HCT116 (cell line): Measurements from ENCODE around the gene GARNL3. TPM values are rescaled to one million over a fixed set of nuclear protein-coding genes. Genes with fewer than 3 reads are reported as not detected.

Experiments
- ATAC-seq: fragments of 200-7000 bp; cut with Tn5 transposase; 2 replicates; pipeline ENCODE4 v1.9.1; 2020; ENCODE audit warnings: mild to moderate bottlenecking, moderate library complexity
- BruUV-seq: library from RNA; stranded (reverse); fragments of 400-500 nt; replicated peaks from 2 replicates; lab custom pipeline; 2021; lab: Mats Ljungman, UMichigan
- CTCF ChIA-PET: fragments of 300-600 bp; sonication (Branson Sonifier 250); formaldehyde crosslinking; loops from one replicate; lab custom pipeline; 2021; ENCODE audit warnings: antibody characterized with exemption; lab: Charles Lee
- POLR2A ChIA-PET: fragments of 300-600, 350-600 bp; sonication (Branson Sonifier 250); formaldehyde crosslinking; loops from one replicate; lab custom pipeline; 2021; ENCODE audit warnings: antibody characterized with exemption; lab: Charles Lee
- RAD21 ChIA-PET, 2 experiments: fragments of 300-600 bp; sonication (Branson Sonifier 250); formaldehyde crosslinking; loops; one replicate each; lab custom pipeline; 2023; ENCODE audit warnings: low total read pairs in 2 of 2; ENCODE audit not compliant: uncharacterized antibody in 2 of 2, unreplicated experiment in 2 of 2, low non-redundant PET in 1 of 2; lab: Charles Lee
- DNase-seq: peaks from one replicate; pipeline ENCODE4 v3.0.0-alpha.2; 2010; ENCODE audit warnings: low read depth, low spot score
- H2AFZ ChIP-seq: fragments of 200-600 bp; shearing (Covaris generic), sonication (generic); 2 replicates; pipeline ENCODE4 v1.6.1; 2017; ENCODE audit warnings: low read depth, mixed run types, mixed read lengths, antibody characterized with exemption, low read length; ENCODE audit not compliant: poor library complexity, severe bottlenecking
- H3K27ac ChIP-seq: 2 replicates; pipeline ENCODE4 v1.5.1; 2012; ENCODE audit warnings: low read depth, low read length
- H3K27me3 ChIP-seq: fragments of 200-600 bp; sonication (generic); 2 replicates; pipeline ENCODE4 v1.6.1; 2016; ENCODE audit warnings: mixed run types, low read length, mixed read lengths; ENCODE audit not compliant: insufficient read depth
- H3K36me3 ChIP-seq, 2 experiments: fragments of 200-500 bp in 1 of 2; fragments of 200-600 bp in 1 of 2; sonication (Bioruptor generic) in 1 of 2; sonication (generic) in 1 of 2; 2 replicates each; pipeline versions ENCODE4 v1.5.1 to v1.6.1; 2014 to 2016; ENCODE audit warnings: low read length in 2 of 2, inconsistent platforms in 1 of 2, mixed read lengths in 1 of 2, mixed run types in 1 of 2; ENCODE audit not compliant: insufficient read depth in 2 of 2, control insufficient read depth in 1 of 2
- H3K4me1 ChIP-seq, 2 experiments: fragments of 200-600 bp in 1 of 2; sonication (generic) in 1 of 2; 2 replicates each; pipeline versions ENCODE4 v1.5.1 to v1.6.1; 2012 to 2017; ENCODE audit warnings: low read length in 2 of 2, inconsistent platforms in 1 of 2, mild to moderate bottlenecking in 1 of 2, mixed read lengths in 1 of 2, mixed run types in 1 of 2, moderate library complexity in 1 of 2; ENCODE audit not compliant: insufficient read depth in 2 of 2, control insufficient read depth in 1 of 2
- H3K4me2 ChIP-seq: fragments of 200-600 bp; sonication (generic); 2 replicates; pipeline ENCODE4 v1.6.1; 2017; ENCODE audit warnings: mixed run types, low read length, mixed read lengths
- H3K4me3 ChIP-seq, 2 experiments: fragments of 200-600 bp in 1 of 2; sonication (generic) in 1 of 2; replicated peaks in 1 of 2; 2 replicates each; pipeline ENCODE4 v1.5.1; 2011 to 2016; ENCODE audit warnings: low read length in 2 of 2, control low read depth in 1 of 2, low read depth in 1 of 2, mild to moderate bottlenecking in 1 of 2, mixed read lengths in 1 of 2, mixed run types in 1 of 2
- H3K79me2 ChIP-seq: fragments of 200-600 bp; sonication (generic); 2 replicates; pipeline ENCODE4 v1.6.1; 2017; ENCODE audit warnings: mild to moderate bottlenecking, mixed run types, low read length, moderate library complexity, mixed read lengths; ENCODE audit not compliant: insufficient read depth
- H3K9ac ChIP-seq: fragments of 200-600 bp; sonication (generic); 2 replicates; pipeline ENCODE4 v1.6.1; 2016; ENCODE audit warnings: low read length, mixed read lengths
- H3K9me2 ChIP-seq: fragments of 200-600 bp; sonication (generic), shearing (Covaris generic); 2 replicates; pipeline ENCODE4 v1.6.1; 2017; ENCODE audit warnings: mixed run types, mild to moderate bottlenecking, moderate library complexity; ENCODE audit not compliant: insufficient read depth
- H3K9me3 ChIP-seq, 2 experiments: fragments of 200-500 bp in 1 of 2; fragments of 200-600 bp in 1 of 2; sonication (Bioruptor generic) in 1 of 2; sonication (generic) in 1 of 2; 2 replicates each; pipeline ENCODE4 v1.6.1; 2014 to 2017; ENCODE audit warnings: low read length in 2 of 2, mixed read lengths in 2 of 2, inconsistent platforms in 1 of 2, low read depth in 1 of 2, mild to moderate bottlenecking in 1 of 2, mixed run types in 1 of 2, moderate library complexity in 1 of 2; ENCODE audit not compliant: control insufficient read depth in 1 of 2, insufficient read depth in 1 of 2
- H4K20me1 ChIP-seq: fragments of 200-600 bp; sonication (generic), shearing (Covaris generic); 2 replicates; pipeline ENCODE4 v1.6.1; 2017; ENCODE audit warnings: mixed run types, mild to moderate bottlenecking, moderate library complexity; ENCODE audit not compliant: insufficient read depth
- ATF3 ChIP-seq: IDR thresholded peaks from 2 replicates; pipeline ENCODE4 v1.6.1; 2012
- CBX3 ChIP-seq: IDR thresholded peaks from 2 replicates; pipeline ENCODE4 v1.6.1; 2012; ENCODE audit warnings: low read depth
- CEBPB ChIP-seq: IDR thresholded peaks from 2 replicates; pipeline ENCODE4 v1.6.1; 2012; ENCODE audit warnings: low read depth
- CTCF ChIP-seq, 3 experiments: fragments of 200-600 bp in 1 of 3; sonication (generic) in 1 of 3; IDR thresholded peaks in 2 of 3; conservative IDR thresholded peaks in 1 of 3; 2 replicates each; pipeline ENCODE4 v1.5.1; 2012 to 2017; ENCODE audit warnings: low read depth in 2 of 3, low read length in 2 of 3, antibody characterized with exemption in 1 of 3, borderline replicate concordance in 1 of 3, control low read depth in 1 of 3, mild to moderate bottlenecking in 1 of 3, mixed read lengths in 1 of 3, mixed run types in 1 of 3, moderate library complexity in 1 of 3; ENCODE audit not compliant: insufficient read depth in 1 of 3
- EGR1 ChIP-seq: IDR thresholded peaks from 2 replicates; pipeline ENCODE4 v1.6.1; 2012; ENCODE audit warnings: low read depth
- ELF1 ChIP-seq: IDR thresholded peaks from 2 replicates; pipeline ENCODE4 v1.6.1; 2012; ENCODE audit warnings: low read depth, borderline replicate concordance
- EZH2 ChIP-seq: fragments of 200-600 bp; sonication (generic); IDR thresholded peaks from 2 replicates; pipeline ENCODE4 v1.6.1; 2017; ENCODE audit warnings: antibody characterized with exemption, mixed run types
- MAX ChIP-seq: IDR thresholded peaks from 2 replicates; pipeline ENCODE4 v1.6.1; 2012
- POLR2AphosphoS5 ChIP-seq: IDR thresholded peaks from 2 replicates; pipeline ENCODE4 v1.6.1; 2011; ENCODE audit warnings: mild to moderate bottlenecking, low read depth, low read length, moderate library complexity
- REST ChIP-seq: IDR thresholded peaks from 2 replicates; pipeline ENCODE4 v1.6.1; 2012; ENCODE audit warnings: low read depth
- SRF ChIP-seq: IDR thresholded peaks from 2 replicates; pipeline ENCODE4 v1.6.1; 2012; ENCODE audit warnings: low read depth
- ZBTB33 ChIP-seq: IDR thresholded peaks from 2 replicates; pipeline ENCODE4 v1.6.1; 2011; ENCODE audit warnings: mild to moderate bottlenecking, low read length, moderate library complexity; ENCODE audit not compliant: insufficient replicate concordance; ENCODE audit errors: extremely low read depth
- ZNF274 ChIP-seq: fragments of 200-500 bp; sonication (Bioruptor generic); IDR thresholded peaks from 2 replicates; pipeline ENCODE4 v1.6.1; 2014; ENCODE audit warnings: mild to moderate bottlenecking, low read depth, low read length, inconsistent platforms
- intact Hi-C: fragments of 100-400 bp; cut with micrococcal nuclease; formaldehyde crosslinking; loops from 2 replicates; pipeline ENCODE4 v1.10.0; 2022
- total RNA-seq: library from RNA; stranded (reverse); gene quantifications from one replicate; pipeline ENCODE4 v1.2.1, GENCODE V29; 2021; ENCODE audit not compliant: unreplicated experiment

Gene GARNL3
- total RNA-seq, 1 experiment from 2014 or later: 8.8 TPM

GRCh38 chr9:127362829-127363228 lies 98.3 kb downstream of the GARNL3 start:
- BruUV-seq: no TSS peak
- ChIA-PET POLR2A (no interaction called here), CTCF (no interaction called here), RAD21 (no interaction called here)
- Histone ChIP-seq H3K4me3 (no peak overlapping the region), H3K27me3 (no peaks in the 10 kb centered on the region), H4K20me1 (no peaks in the 10 kb centered on the region), H3K4me2 (no peak overlapping the region), H3K79me2 (no peaks in the 10 kb centered on the region), H3K27ac (no peak overlapping the region), H3K9me2 (no peaks in the 10 kb centered on the region), H2AFZ (no peak overlapping the region), H3K9me3 (no peaks in the 10 kb centered on the region), H3K36me3 (no peaks in the 10 kb centered on the region; a peak in 1 of 4 replicates), H3K9ac (no peak overlapping the region), H3K4me1 (no peaks in the 10 kb centered on the region)
- intact Hi-C loops: no loop called here
- no peak for DNase-seq
- no peak for ATAC-seq
- TF ChIP-seq SRF (no peak), ZBTB33 (no peak), POLR2AphosphoS5 (no peak), CTCF (IDR thresholded peaks at IDR 0.05 in 2 of 3, conservative IDR thresholded peaks at IDR 0.05 in 1 of 3; ENCODE audit: borderline replicate concordance in 1 of 3, insufficient read depth in 1 of 3, low read depth in 2 of 3, low read length in 2 of 3) (no peak), MAX (no peak), CBX3 (no peak), EGR1 (no peak), EZH2 (no peak), ELF1 (no peak), ZNF274 (no peak), CEBPB (no peak), ATF3 (no peak), REST (no peak)
